ENCODE results near the gene AHNAK. TPM values are rescaled to one million over a fixed set of nuclear protein-coding genes. Genes with fewer than 3 reads are reported as not detected.
A peak's percentile ranks its signal among the peaks of the same experiment; 100 is the strongest.
"Not testable (repeated sequence)": the region's sequence is repeated elsewhere in the genome, so short reads cannot be mapped to it uniquely, and the experiment has no call there.

Gene AHNAK
- total RNA-seq, 1 experiment from 2014 or later = 11.3 TPM

DNA sequence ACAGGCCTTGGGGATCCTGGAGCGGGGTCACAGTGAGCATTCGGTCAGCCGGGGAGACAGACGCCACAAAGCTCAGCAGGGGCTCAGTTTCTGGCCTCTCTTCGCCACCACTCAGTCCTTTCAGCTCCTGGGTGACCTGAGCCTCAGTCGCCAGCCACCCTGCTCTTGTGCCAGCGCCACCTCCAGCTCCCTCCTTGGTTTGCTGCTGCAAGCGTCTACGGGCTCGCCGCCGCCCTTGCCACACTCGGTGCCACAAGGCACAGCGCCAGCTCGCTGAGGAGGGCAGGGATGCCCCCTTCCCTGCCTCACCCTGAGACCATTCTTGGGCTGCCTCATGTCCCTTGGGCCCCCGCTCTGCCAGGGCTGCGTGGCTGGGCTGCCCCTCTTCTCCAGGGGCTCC lies 28.6 kb upstream of the AHNAK start:
- in situ Hi-C loops (cut with HindIII; ENCODE audit: low pct_unique_long_range_greater_than_20kb, low sequenced_read_pairs) = no loop called here
- DNase-seq (ENCODE audit: low read depth, low spot score) = no peak

- in situ Hi-C loops (cut with HindIII; ENCODE audit: low pct_unique_long_range_greater_than_20kb, low sequenced_read_pairs) = no loop called here
- no peak for DNase-seq (ENCODE audit: low read depth, low spot score)
Measured at GRCh38 chr11:62574363-62575071, 27.9 kb upstream of the AHNAK start.

DNA sequence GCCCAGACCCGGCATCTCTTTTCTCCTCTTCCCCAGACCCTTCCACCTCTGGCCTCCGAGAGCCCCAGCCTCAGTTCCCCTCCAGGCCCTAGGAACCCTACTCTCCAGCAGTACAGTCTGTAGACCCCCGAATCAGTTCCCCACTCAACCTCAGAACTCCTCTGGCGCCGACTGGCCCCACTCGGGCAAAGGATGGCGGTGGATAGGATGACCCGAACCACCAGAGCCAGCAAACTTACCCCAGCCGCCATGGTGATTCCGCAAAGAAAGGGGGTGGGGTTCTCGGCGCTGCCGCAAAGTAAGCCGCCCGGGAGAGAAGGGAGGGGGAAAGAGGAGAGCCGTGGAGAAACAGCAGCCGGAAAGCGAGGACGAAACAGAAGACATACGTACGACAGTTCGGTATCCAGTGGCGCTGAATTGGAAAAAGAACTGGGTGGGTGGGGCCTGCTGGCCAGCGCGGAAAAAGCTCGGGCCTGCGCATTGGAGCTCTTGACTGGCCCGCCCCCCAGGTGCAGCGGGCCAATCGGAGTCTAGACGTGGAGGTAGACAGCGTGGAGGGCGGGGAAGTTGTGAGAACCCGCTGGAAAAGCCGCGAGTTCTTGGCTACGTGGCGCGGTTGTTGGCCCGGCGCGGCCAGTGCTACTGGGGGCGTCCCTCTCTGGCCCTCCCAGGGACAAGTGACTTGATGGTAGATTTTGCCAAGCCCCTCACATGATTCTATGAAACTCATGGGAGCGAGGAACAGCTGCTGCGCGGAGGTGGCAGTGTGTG lies 27.2 kb upstream of the AHNAK start, which contains the start of gene EEF1G:
EEF1G (minus strand) TSS at position 300 of the 771 bp plus-strand sequence; CDS start at position 251, 49 bp downstream.
- DNase-seq (ENCODE audit: low read depth, low spot score) = peak; percentile 99
- in situ Hi-C loops (cut with HindIII; ENCODE audit: low pct_unique_long_range_greater_than_20kb, low sequenced_read_pairs) = no loop called here

- in situ Hi-C loops (cut with HindIII; ENCODE audit: low pct_unique_long_range_greater_than_20kb, low sequenced_read_pairs) = no loop called here
- DNase-seq (ENCODE audit: low read depth, low spot score) = no peak
Measured at GRCh38 chr11:62573006-62573591, 26.5 kb upstream of the AHNAK start.

DNA sequence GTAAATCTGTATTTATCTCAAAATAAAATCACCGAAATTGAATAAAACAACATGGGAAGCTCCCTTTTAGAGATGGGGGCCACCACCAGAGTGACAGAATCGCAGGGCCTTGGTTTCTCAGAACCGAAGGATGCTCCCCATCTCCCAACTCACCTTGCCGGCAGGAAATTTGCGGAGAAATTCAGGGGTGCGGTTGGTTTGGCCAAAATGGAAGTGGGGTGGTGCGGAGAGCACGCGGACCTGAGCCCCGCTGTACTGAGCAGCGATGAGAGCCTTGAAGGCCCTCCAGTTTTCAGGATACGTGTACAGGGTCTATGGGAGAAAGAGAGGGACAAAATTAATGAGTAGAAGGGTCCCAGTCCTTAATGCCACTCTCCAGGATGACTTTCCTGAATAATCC lies 25.8 kb upstream of the AHNAK start:
- in situ Hi-C loops (cut with HindIII; ENCODE audit: low pct_unique_long_range_greater_than_20kb, low sequenced_read_pairs) = no loop called here
- no peak for DNase-seq (ENCODE audit: low read depth, low spot score)

DNA sequence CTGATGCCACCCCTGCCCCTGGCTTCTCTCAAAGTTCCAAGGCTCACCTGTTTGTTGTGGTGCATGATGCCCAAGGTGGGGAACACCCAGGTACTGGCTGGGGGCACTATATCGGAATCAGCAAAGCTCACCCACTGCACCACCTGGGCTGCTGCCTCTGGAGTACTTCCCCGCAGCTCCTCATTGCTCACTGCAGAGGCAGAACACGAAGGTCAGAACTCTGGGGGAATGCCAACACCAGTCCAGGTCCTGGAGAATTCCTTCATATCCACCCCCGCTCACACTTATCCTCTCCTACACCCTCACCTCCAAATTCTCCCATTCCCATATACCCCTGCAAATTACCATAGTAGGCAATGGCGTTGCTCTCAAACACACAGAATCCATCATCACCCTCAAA lies 24.9 kb upstream of the AHNAK start:
- in situ Hi-C loops (cut with HindIII; ENCODE audit: low pct_unique_long_range_greater_than_20kb, low sequenced_read_pairs); DNase-seq (ENCODE audit: low read depth, low spot score): not testable (repeated sequence)

GRCh38 chr11:62570903-62571302 lies 24.3 kb upstream of the AHNAK start:
- DNase-seq (ENCODE audit: low read depth, low spot score); in situ Hi-C loops (cut with HindIII; ENCODE audit: low pct_unique_long_range_greater_than_20kb, low sequenced_read_pairs): not testable (repeated sequence)

- DNase-seq (ENCODE audit: low read depth, low spot score) = no peak
- in situ Hi-C loops (cut with HindIII; ENCODE audit: low pct_unique_long_range_greater_than_20kb, low sequenced_read_pairs) = no loop called here
Measured at GRCh38 chr11:62569611-62570010, 23.0 kb upstream of the AHNAK start.

- in situ Hi-C loops (cut with HindIII; ENCODE audit: low pct_unique_long_range_greater_than_20kb, low sequenced_read_pairs) = no loop called here
- no peak for DNase-seq (ENCODE audit: low read depth, low spot score)
Measured at GRCh38 chr11:62567018-62567633, 20.5 kb upstream of the AHNAK start.

DNA sequence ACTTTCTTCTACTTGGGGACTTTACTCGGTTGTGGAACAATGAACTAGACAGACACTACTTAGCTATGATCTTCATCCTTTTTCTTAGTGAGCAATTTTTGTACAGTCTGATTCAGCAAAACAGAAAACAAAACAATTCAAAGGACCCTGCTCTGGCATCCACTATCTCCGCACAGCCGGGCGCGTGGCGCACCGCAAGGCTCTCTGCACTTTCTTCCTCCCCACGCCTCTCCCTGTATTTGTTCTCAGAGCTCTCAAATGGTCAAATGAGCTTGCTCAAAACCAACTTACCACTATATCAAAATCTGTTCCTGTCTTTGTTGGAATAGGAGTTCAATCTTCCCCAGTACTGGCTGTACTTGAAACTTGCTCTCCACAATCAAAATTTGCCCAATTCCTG lies 19.6 kb upstream of the AHNAK start:
- in situ Hi-C loops (cut with HindIII; ENCODE audit: low pct_unique_long_range_greater_than_20kb, low sequenced_read_pairs) = no loop called here
- DNase-seq (ENCODE audit: low read depth, low spot score) = no peak

DNA sequence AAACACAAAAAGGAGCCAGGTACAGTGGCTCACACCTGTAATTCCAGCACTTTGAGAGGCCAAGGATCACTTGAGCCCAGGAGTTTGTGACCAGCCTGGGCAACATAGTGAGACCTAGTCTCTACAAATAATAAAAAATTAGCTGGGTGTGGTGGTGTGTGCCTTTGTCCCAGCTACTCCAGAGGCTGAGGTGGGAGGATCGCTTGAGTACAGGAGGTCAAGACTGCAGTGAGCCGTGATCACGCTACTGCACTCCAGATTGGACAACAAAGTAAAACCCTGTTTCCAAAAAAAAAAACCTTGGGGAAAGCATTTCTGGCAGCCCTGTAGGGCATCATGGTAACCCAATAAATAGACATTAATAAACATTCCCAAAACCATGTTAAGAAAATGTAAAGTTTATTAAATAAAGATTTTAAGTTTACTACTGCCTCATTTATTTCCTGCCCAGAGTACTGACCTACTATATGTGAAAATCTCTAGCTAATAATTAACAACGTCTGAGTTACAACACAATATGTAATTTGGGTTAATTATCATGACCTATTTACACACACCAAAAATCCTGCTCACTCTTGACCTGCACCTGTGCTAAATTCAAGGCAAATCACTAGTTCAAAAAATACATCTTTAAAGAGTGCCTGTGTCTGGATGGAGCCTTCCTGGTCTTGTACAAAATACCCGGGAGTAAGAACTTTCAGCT lies 18.6 kb upstream of the AHNAK start:
- in situ Hi-C loops (cut with HindIII; ENCODE audit: low pct_unique_long_range_greater_than_20kb, low sequenced_read_pairs) = no loop called here
- no peak for DNase-seq (ENCODE audit: low read depth, low spot score)

GRCh38 chr11:62561677-62562230 lies 15.1 kb upstream of the AHNAK start:
- in situ Hi-C loops (cut with HindIII; ENCODE audit: low pct_unique_long_range_greater_than_20kb, low sequenced_read_pairs); DNase-seq (ENCODE audit: low read depth, low spot score): not testable (repeated sequence)

GRCh38 chr11:62560566-62561103 lies 14.0 kb upstream of the AHNAK start:
- in situ Hi-C loops (cut with HindIII; ENCODE audit: low pct_unique_long_range_greater_than_20kb, low sequenced_read_pairs) = no loop called here
- DNase-seq (ENCODE audit: low read depth, low spot score) = peak; percentile 81

- in situ Hi-C loops (cut with HindIII; ENCODE audit: low pct_unique_long_range_greater_than_20kb, low sequenced_read_pairs); DNase-seq (ENCODE audit: low read depth, low spot score): not testable (repeated sequence)
Measured at GRCh38 chr11:62559626-62560025, 13.0 kb upstream of the AHNAK start.

- in situ Hi-C loops (cut with HindIII; ENCODE audit: low pct_unique_long_range_greater_than_20kb, low sequenced_read_pairs) = no loop called here
- DNase-seq (ENCODE audit: low read depth, low spot score) = no peak
Measured at GRCh38 chr11:62559204-62559603, 12.6 kb upstream of the AHNAK start.

DNA sequence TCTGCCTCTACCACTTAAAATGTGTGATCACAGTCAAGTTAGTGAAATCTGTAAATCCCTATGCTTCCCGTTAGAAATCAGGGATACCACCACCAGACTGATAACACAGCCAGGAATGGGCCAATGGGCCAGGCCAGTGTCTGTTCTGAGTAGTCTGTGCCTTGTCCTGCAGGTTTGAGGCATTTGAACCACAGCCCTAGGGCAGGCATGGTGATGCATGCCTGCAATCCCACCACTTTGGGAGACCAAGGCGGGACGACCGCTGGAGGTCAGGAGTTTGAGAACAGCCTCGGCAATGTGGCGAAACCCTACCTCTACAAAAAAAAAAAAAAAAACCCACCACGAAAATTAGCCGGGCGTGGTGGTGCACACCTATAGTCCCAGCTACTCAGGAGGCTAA lies 12.1 kb upstream of the AHNAK start:
- in situ Hi-C loops (cut with HindIII; ENCODE audit: low pct_unique_long_range_greater_than_20kb, low sequenced_read_pairs) = no loop called here

More for the DNA sequence above, 12.1 kb upstream of the AHNAK start:
- no peak for DNase-seq (ENCODE audit: low read depth, low spot score)

Data from SK-MEL-5 (cell line).